ENCODE data around the gene CETN3. TPM values are rescaled to one million over a fixed set of nuclear protein-coding genes. Genes with fewer than 3 reads are reported as not detected.

CETN3 gene
- total RNA-seq, 1 donor from 2014 or later: 26.1 TPM

Other genes starting within 250 kb of the CETN3 start
- 7.8 TPM for gene MBLAC2, start 65.0 kb upstream of the CETN3 start, total RNA-seq
- 2.1 TPM for gene POLR3G, start 65.1 kb upstream of the CETN3 start, total RNA-seq
- 15.1 TPM for gene LYSMD3, start 119.8 kb upstream of the CETN3 start, total RNA-seq
- 4.7 TPM for gene ADGRV1, start 149.0 kb upstream of the CETN3 start, total RNA-seq